Measurements from ENCODE around the gene ATP8A1. TPM values are rescaled to one million over a fixed set of nuclear protein-coding genes. Genes with fewer than 3 reads are reported as not detected.

ATP8A1 gene
- total and polyA plus RNA-seq, 9 donors: 5.0 to 10.4 (median 8.6) TPM

- Histone ChIP-seq H3K9me3 (replicated peaks; ENCODE audit: control insufficient read depth, low read depth, low read length) (no peaks in the 10 kb centered on the region), H3K4me1 (ENCODE audit: control insufficient read depth, insufficient read depth, low read length) (no peaks in the 10 kb centered on the region), H3K36me3 (ENCODE audit: control insufficient read depth, insufficient read depth, low read length) (no peaks in the 10 kb centered on the region), H3K27me3 (ENCODE audit: control insufficient read depth, insufficient read depth, low read length) (no peaks in the 10 kb centered on the region), H3K4me3 (ENCODE audit: low read length) (no peak overlapping the region), H3K27ac (ENCODE audit: low read length) (no peak overlapping the region)
- DNase-seq: no peak
Measured at GRCh38 chr4:42364266-42365053, 292.4 kb downstream of the ATP8A1 start.

GRCh38 chr4:42363614-42364013 is 293.3 kb downstream of the ATP8A1 start:
- no peaks in the 10 kb centered on the region for H3K9me3 ChIP-seq (replicated peaks; ENCODE audit: control insufficient read depth, low read depth, low read length)
- no peaks in the 10 kb centered on the region for H3K36me3 ChIP-seq (ENCODE audit: control insufficient read depth, insufficient read depth, low read length)
- DNase-seq: no peak
- no peak overlapping the region for H3K4me3 ChIP-seq (ENCODE audit: low read length)
- H3K4me1 ChIP-seq (ENCODE audit: control insufficient read depth, insufficient read depth, low read length): no peaks in the 10 kb centered on the region
- no peaks in the 10 kb centered on the region for H3K27me3 ChIP-seq (ENCODE audit: control insufficient read depth, insufficient read depth, low read length)
- H3K27ac ChIP-seq (ENCODE audit: low read length): no peak overlapping the region
- WGBS (ENCODE audit: insufficient coverage): no CpG with 5 or more reads among the region's 3 CpGs

- Histone ChIP-seq H3K36me3 (ENCODE audit: control insufficient read depth, insufficient read depth, low read length) (no peaks in the 10 kb centered on the region), H3K27ac (ENCODE audit: low read length) (no peak overlapping the region), H3K27me3 (ENCODE audit: control insufficient read depth, insufficient read depth, low read length) (no peaks in the 10 kb centered on the region), H3K4me3 (ENCODE audit: low read length) (no peak overlapping the region), H3K4me1 (ENCODE audit: control insufficient read depth, insufficient read depth, low read length) (no peaks in the 10 kb centered on the region), H3K9me3 (replicated peaks; ENCODE audit: control insufficient read depth, low read depth, low read length) (no peaks in the 10 kb centered on the region)
- no peak for DNase-seq
- WGBS (ENCODE audit: insufficient coverage): no CpG with 5 or more reads among the region's 3 CpGs
Measured at GRCh38 chr4:42362591-42362990, 294.3 kb downstream of the ATP8A1 start.

- H3K4me3 ChIP-seq (ENCODE audit: low read length): no peak overlapping the region
- peak; percentile 23 for DNase-seq
- no peaks in the 10 kb centered on the region for H3K9me3 ChIP-seq (replicated peaks; ENCODE audit: control insufficient read depth, low read depth, low read length)
- no peaks in the 10 kb centered on the region for H3K4me1 ChIP-seq (ENCODE audit: control insufficient read depth, insufficient read depth, low read length)
- H3K36me3 ChIP-seq (ENCODE audit: control insufficient read depth, insufficient read depth, low read length): no peaks in the 10 kb centered on the region
- H3K27ac ChIP-seq (ENCODE audit: low read length): no peak overlapping the region
- H3K27me3 ChIP-seq (ENCODE audit: control insufficient read depth, insufficient read depth, low read length): no peaks in the 10 kb centered on the region
- 49% methylated on average over 7 of the region's 8 CpGs for WGBS (ENCODE audit: insufficient coverage)
Measured at GRCh38 chr4:42361456-42361855, 295.4 kb downstream of the ATP8A1 start.

- no peaks in the 10 kb centered on the region for H3K36me3 ChIP-seq (ENCODE audit: control insufficient read depth, insufficient read depth, low read length)
- no peaks in the 10 kb centered on the region for H3K9me3 ChIP-seq (replicated peaks; ENCODE audit: control insufficient read depth, low read depth, low read length)
- no peak overlapping the region for H3K27ac ChIP-seq (ENCODE audit: low read length)
- H3K27me3 ChIP-seq (ENCODE audit: control insufficient read depth, insufficient read depth, low read length): no peaks in the 10 kb centered on the region
- no peaks in the 10 kb centered on the region for H3K4me1 ChIP-seq (ENCODE audit: control insufficient read depth, insufficient read depth, low read length)
- DNase-seq: no peak
- H3K4me3 ChIP-seq (ENCODE audit: low read length): no peak overlapping the region
- no CpG with 5 or more reads among the region's 2 CpGs for WGBS (ENCODE audit: insufficient coverage)
Measured at GRCh38 chr4:42360256-42360669, 296.6 kb downstream of the ATP8A1 start.

- H3K27ac ChIP-seq (ENCODE audit: low read length): no peak overlapping the region
- 59% methylated on average over 2 of the region's 5 CpGs for WGBS (ENCODE audit: insufficient coverage)
- no peaks in the 10 kb centered on the region for H3K27me3 ChIP-seq (ENCODE audit: control insufficient read depth, insufficient read depth, low read length)
- no peaks in the 10 kb centered on the region for H3K9me3 ChIP-seq (replicated peaks; ENCODE audit: control insufficient read depth, low read depth, low read length)
- no peaks in the 10 kb centered on the region for H3K36me3 ChIP-seq (ENCODE audit: control insufficient read depth, insufficient read depth, low read length)
- DNase-seq: no peak
- H3K4me3 ChIP-seq (ENCODE audit: low read length): no peak overlapping the region
- H3K4me1 ChIP-seq (ENCODE audit: control insufficient read depth, insufficient read depth, low read length): no peaks in the 10 kb centered on the region
Measured at GRCh38 chr4:42359711-42360110, 297.2 kb downstream of the ATP8A1 start.

Other genes with a start within 250 kb of the ATP8A1 start
- gene GRXCR1, start 235.6 kb upstream of the ATP8A1 start, total RNA-seq: not detected
- not detected for gene GRXCR1, start 235.6 kb upstream of the ATP8A1 start, polyA plus RNA-seq (ENCODE audit: insufficient read depth in 1 of 8, insufficient read length in 8 of 8, low replicate concordance in 1 of 8)